Type B pancreatic cell (in vitro differentiated cells): ENCODE measurements around the gene ARPP19. TPM values are rescaled to one million over a fixed set of nuclear protein-coding genes. Genes with fewer than 3 reads are reported as not detected.

Experiments
- DNase-seq: peaks from one replicate; pipeline ENCODE4 v3.0.0; 2021; ENCODE audit warnings: mixed read lengths; ENCODE audit not compliant: unreplicated experiment; ENCODE audit errors: extremely low spot score
- H3K27ac Mint-ChIP-seq: 2 replicates; pipeline ENCODE4 v1.8.0; 2021; ENCODE audit warnings: mild to moderate bottlenecking, mixed read lengths
- H3K27me3 Mint-ChIP-seq: 2 replicates; pipeline ENCODE4 v1.8.0; 2021; ENCODE audit warnings: mixed read lengths
- H3K36me3 Mint-ChIP-seq: 2 replicates; pipeline ENCODE4 v1.8.0; 2021; ENCODE audit warnings: mixed read lengths
- H3K4me1 Mint-ChIP-seq: one replicate; pipeline ENCODE4 v1.8.0; 2021; ENCODE audit warnings: mixed read lengths; ENCODE audit not compliant: unreplicated experiment
- H3K4me3 Mint-ChIP-seq: 2 replicates; pipeline ENCODE4 v1.8.0; 2021; ENCODE audit warnings: mild to moderate bottlenecking, mixed read lengths
- H3K9me3 Mint-ChIP-seq: 2 replicates; pipeline ENCODE4 v1.8.0; 2021; ENCODE audit warnings: mixed read lengths
- CTCF ChIP-seq: fragments of 200-600 bp; sonication (generic); conservative IDR thresholded peaks from 2 replicates; pipeline ENCODE4 v1.5.0; 2021; ENCODE audit warnings: antibody characterized with exemption, mild to moderate bottlenecking
- total RNA-seq: library from RNA; stranded (reverse); gene quantifications from 2 replicates; pipeline ENCODE4 v1.2.1, GENCODE V29; 2021; ENCODE audit warnings: low replicate concordance

Gene ARPP19
- total RNA-seq, 1 donor from 2014 or later = 160 TPM

GRCh38 chr15:52540374-52541012 lies 28.3 kb downstream of the ARPP19 start:
- H3K36me3 Mint-ChIP-seq = peaks cover under 1% of the 10 kb centered on the region
- no peak for TF ChIP-seq CTCF
- no peak for DNase-seq
- H3K4me1 Mint-ChIP-seq = no peaks in the 10 kb centered on the region
- H3K9me3 Mint-ChIP-seq = peaks cover 1% of the 10 kb centered on the region
- H3K27ac Mint-ChIP-seq = no peak overlapping the region
- no peak overlapping the region for H3K4me3 Mint-ChIP-seq
- peaks cover under 1% of the 10 kb centered on the region for H3K27me3 Mint-ChIP-seq

GRCh38 chr15:52537459-52537858 lies 31.4 kb downstream of the ARPP19 start:
- H3K4me3 Mint-ChIP-seq = no peak overlapping the region
- H3K27ac Mint-ChIP-seq = no peak overlapping the region
- no peaks in the 10 kb centered on the region for H3K4me1 Mint-ChIP-seq
- H3K27me3 Mint-ChIP-seq = peaks cover 19% of the 10 kb centered on the region
- H3K9me3 Mint-ChIP-seq = no peaks in the 10 kb centered on the region
- no peaks in the 10 kb centered on the region for H3K36me3 Mint-ChIP-seq
- no peak for TF ChIP-seq CTCF
- DNase-seq = no peak

GRCh38 chr15:52532427-52532826 lies 36.4 kb downstream of the ARPP19 start:
- no peaks in the 10 kb centered on the region for H3K36me3 Mint-ChIP-seq
- no peaks in the 10 kb centered on the region for H3K9me3 Mint-ChIP-seq
- H3K27ac Mint-ChIP-seq = no peak overlapping the region
- peaks cover 6% of the 10 kb centered on the region for H3K4me1 Mint-ChIP-seq
- TF ChIP-seq CTCF = no peak
- DNase-seq = no peak
- peaks cover 59% of the 10 kb centered on the region for H3K27me3 Mint-ChIP-seq
- H3K4me3 Mint-ChIP-seq = no peak overlapping the region

GRCh38 chr15:52529940-52530339 lies 38.9 kb downstream of the ARPP19 start:
- no peaks in the 10 kb centered on the region for H3K36me3 Mint-ChIP-seq
- H3K4me1 Mint-ChIP-seq = peaks cover 6% of the 10 kb centered on the region
- no peaks in the 10 kb centered on the region for H3K9me3 Mint-ChIP-seq
- H3K27me3 Mint-ChIP-seq = peaks cover 62% of the 10 kb centered on the region
- peak overlapping the region; percentile 87 for H3K4me3 Mint-ChIP-seq
- H3K27ac Mint-ChIP-seq = peak overlapping the region; percentile 83
- no peak for TF ChIP-seq CTCF
- no peak for DNase-seq

GRCh38 chr15:52529341-52529924 lies 39.4 kb downstream of the ARPP19 start:
- H3K27ac Mint-ChIP-seq = peak overlapping the region; percentile 83
- no peaks in the 10 kb centered on the region for H3K36me3 Mint-ChIP-seq
- peaks cover 59% of the 10 kb centered on the region for H3K27me3 Mint-ChIP-seq
- TF ChIP-seq CTCF = no peak
- DNase-seq = no peak
- peak overlapping the region; percentile 87 for H3K4me3 Mint-ChIP-seq
- H3K4me1 Mint-ChIP-seq = peaks cover 6% of the 10 kb centered on the region
- no peaks in the 10 kb centered on the region for H3K9me3 Mint-ChIP-seq
